Mucosa of gallbladder (tissue), 1 donor: ENCODE results near the gene TBRG1. TPM values are rescaled to one million over a fixed set of nuclear protein-coding genes. Genes with fewer than 3 reads are reported as not detected.

Experiments
- DNase-seq: peaks from one replicate; pipeline ENCODE4 v3.0.0-alpha.2; 2020; ENCODE audit warnings: low spot score
- total RNA-seq: library from RNA; stranded (reverse); gene quantifications from one replicate; pipeline ENCODE4 v1.2.1, GENCODE V29; 2021
- donor health status: DM: no; HTN: no; CAD: no.

Gene TBRG1
- total RNA-seq, 1 donor from 2014 or later = 43.9 TPM

DNA sequence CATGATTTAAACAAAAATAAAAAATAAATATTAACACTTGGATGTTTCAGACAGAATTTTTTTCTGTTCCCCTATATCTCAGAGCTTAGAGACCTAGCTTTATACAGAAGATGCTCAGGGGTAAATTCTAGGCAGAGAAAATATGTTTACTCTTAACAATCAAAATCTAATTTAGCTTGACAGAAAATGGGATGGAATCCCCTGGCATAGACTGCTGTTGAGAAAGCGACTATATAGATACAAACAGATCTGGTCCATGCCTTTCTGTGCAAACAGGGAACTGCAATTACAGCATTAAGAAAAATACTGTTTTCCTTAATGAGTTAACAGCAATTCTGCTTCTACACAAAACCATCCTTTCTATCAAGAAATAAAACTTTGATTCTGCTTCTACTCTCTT is 36.3 kb downstream of the TBRG1 start:
- no peak for DNase-seq

DNA sequence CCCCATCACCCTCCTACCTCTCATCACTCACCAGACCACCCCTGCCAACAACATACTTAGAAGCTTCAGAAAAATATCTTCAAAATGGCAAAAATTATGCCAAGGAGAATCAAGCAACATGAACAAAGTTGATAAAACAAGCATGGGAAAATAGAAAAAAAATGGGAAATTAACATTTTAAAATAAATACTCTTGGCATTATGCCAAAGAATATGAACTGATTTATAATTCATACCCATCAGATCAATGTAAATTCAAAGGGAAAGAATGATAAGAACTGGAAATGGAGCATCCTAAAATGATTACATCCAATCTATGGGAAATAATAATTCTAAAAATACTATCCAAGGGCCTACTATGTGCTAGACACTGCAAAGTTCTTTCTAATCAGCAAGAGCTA is 38.9 kb downstream of the TBRG1 start:
- no peak for DNase-seq

DNA sequence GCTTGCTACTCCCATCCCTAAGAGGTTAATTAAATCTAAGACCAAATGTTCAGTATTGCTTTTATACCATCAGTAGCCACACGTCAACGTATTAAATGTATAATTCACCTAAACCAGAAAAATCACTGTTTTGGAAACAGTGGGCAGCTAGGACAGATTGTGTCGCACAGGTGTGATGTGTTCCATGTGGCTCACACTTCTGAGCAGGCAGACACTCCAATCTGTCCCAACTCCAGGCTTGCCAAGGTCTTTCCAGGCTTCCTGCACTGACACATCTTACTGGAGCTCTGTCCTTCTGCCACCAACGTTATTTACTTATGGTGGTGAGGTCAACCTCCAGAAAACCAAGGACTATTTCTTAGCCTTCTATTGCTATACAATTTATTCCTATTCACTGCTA is 39.4 kb downstream of the TBRG1 start:
- no peak for DNase-seq

DNA sequence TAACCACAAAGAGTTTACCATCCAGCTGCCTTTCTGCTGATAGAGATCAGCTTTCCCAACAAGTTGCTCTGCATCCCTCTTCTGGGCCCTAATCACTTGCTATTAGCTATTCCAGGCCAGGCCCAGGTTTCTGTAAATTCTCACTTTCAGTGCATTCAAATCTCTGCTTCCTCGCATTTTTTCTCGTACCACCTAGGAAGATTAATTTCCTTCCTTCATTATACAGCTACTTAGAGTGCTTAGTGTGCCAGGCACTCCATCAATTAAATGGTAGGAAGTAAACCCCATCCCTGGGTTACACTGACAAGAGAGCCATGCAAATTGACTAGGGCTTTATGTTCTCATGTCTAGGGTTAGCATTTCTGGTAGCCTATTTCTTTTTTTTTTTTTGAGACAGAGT is 41.2 kb downstream of the TBRG1 start:
- DNase-seq = no peak

DNA sequence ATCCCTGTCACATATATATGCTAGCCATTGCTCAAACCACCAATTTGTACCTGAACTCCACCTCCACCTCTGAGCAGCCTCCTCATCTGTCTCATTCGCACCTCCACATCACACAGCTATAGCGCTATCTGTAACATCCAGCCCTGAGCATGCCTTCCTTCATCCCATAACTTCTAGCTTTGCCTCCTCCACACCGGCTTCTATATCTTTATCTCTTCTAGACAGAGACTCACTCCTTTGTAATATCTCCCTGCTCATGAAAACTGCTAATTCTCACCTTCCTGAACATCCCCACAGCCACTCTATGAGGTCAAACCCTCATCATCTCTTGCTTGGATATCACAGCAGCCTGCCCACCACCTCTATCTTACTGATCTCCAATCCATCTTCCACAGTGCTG is 44.9 kb downstream of the TBRG1 start:
- no peak for DNase-seq

DNA sequence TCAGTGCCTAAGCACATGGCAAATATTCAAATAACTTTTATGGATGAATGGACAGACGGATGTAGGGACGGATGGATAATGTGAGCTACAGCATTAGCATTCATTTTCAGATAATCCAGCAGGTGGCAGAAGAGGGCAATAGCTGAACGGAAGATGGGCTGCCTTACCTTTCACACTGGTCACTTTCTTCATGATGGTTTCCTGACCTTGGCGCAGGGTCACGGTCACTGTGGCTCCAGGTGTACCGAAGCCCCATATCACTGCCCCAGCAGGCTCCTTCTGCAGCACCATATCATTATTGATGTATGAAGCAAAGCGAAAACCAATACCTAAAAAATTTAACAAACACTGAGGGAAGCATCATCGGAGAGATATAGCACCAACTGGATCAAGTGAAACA is 46.5 kb downstream of the TBRG1 start:
- DNase-seq = peak; percentile 51

DNA sequence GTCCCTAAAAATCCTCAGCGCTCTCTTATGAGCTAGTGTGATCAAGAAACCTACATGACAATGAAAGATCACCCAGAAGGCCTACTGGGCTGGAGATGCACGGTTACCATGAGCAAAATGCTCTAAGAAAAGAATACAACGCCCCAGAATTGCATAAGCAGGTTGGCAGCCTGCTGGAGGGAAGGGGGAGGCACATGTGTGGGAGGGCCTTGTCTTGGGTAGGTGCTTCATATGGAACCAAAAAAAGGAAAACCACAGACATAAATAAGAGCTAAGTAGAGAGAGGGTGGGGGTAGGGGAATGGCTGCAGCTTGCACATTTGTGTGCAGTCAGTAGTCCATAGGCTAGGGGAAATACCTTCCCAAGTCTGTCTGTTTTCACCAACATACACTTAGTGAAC is 48.1 kb downstream of the TBRG1 start:
- no peak for DNase-seq

DNA sequence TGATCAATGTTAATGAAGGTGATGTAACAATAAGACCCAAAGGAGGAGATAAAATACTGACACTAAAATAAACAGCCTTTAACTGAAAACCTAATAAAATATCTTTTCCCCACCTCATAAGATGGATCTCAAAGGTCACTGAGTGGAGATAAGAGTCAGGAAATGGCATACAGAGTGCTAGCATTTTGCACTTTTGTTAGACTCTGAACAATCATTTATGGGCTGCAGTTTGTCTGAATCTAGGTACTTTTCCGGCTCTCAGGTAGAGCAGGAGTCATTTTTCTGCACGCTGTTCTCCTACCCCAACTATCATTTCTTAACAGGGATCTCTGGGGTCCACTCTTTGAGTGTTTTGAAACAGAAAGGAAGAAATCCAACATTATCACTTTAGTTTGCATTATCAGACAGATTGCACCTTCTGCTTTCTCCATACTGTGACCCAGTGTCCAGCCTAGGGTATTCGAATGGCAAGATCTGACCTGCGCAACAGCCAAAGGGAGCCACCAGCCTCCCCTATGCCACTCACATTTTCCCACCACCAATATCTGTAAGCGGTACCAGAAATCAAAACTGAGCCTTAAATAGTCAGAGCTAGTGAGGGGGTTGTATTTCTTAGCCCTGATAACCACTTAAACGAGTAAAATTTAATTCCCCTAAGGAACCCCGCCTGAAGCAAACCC is 50.0 kb downstream of the TBRG1 start:
- no peak for DNase-seq

DNA sequence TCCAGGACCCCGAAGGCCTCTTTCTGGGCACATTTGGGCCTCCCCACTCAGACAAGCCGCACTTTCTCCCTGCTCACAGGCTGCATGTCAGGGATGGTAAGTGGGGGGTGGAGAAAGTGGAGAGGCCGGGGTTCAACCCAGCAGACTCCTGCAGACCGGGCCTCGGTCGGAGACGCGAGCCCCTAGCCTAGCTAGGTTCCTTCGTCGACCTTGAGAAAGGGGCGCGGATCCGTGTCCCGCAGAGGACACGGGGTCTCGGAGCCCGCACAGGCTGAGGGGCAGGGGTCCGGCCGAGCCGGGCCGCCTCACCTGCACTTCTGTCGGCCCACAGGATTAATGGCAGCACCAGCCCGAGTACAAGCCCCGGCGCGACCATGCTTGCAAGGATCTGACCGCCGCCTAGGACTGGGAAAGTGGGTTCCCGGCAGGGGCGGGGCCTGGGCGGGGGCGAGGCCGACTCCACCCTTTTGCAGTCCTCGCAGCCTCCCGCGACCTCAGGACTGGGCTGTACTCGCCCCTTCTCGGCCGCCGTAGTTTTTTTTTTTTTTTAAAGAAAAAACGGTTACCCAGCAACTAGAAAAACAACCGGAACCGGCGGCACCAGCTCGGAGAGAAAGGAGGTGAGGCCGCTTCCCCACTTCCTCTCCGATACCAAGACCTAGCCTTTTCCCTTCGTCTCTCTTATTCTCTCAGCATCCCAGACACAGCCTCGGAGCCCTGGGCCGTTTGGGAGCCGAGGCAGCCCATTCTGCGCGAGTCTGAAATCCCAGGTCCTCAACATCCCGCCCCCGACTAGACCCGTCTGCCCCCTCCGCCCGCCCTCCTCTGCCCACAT is 50.9 kb downstream of the TBRG1 start, which contains the start of the genes SIAE and SPA17:
TSS of gene SIAE (minus strand) at position 407 of the 835 bp plus-strand sequence. CDS start at position 376, 31 bp downstream.
TSS of gene SPA17 (plus strand) at position 572 of the 835 bp plus-strand sequence. CDS start 1,361 bp downstream, outside the sequence.
- peak; percentile 90 for DNase-seq

DNA sequence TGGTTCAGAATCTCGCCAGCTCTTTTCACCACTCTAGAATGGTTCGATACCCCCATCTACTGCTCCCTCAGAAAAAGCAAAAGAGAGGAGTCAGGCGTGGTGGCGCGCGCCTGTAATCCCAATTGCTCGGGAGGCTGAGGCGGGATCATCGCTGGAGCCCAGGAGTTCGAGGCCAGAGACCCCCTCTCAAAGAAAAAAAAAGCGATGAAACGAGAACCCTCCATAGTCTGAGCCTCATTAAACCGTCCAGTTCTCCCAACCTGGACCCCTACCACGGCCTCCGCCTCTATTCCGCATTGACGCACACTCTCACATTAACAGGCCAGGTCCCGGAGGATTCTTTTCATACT is 51.5 kb downstream of the TBRG1 start:
- DNase-seq = no peak

DNA sequence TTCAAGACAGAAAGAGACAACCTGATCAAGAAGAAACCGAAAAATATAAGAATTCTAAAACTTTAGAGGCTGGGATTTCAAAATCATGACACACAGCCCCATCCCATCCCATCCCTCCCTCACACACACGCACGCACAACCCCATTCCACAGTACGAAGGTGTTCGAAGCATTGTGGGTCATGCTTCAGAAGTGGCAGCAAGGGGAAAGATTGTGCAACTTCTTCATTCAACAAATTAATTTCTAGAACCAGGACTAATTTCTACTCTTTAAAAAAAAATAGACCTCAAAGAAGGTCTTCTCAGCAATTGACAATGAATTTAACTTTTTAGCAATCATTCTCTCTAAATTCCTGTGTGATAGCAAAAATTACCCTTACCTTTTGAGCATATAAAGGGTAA is 51.9 kb downstream of the TBRG1 start:
- no peak for DNase-seq

DNA sequence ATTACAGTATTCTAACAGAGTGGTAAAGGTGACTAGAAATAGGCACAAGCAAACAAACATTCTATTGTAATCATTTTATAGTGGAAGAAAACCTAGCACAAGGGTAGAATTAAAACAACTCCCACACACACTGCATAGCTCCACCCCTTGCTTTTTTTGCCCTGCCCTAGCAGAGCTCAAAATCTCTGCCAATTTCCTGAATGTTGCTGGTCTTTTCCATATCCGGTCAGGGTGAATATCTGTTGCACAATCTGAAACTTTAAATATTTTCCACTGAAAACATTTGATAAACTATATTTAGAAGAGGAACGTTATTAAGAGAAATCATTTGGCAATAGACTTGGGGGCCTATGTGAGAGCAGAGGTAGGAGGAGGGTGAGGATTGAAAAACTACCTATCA is 53.7 kb downstream of the TBRG1 start:
- DNase-seq = no peak

DNA sequence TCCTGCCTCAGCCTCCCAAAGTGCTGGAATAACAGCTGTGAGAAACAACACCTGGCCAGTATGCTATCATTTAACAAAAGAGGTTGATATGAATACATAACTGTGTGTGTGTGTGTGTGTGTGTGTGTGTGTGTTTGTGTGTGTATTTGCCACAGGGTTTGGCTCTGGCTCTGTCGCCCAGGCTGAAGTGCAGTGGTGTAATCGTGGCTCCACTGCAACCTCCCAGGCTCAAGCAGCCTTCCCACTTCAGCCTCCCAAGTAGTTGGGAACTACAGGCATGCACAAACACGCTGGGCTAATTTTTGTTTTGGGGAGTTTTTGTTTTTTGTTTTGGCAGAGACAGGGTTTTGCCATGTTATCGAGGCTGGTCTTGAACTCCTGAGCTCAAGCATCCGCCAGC is 55.8 kb downstream of the TBRG1 start:
- DNase-seq = no peak

DNA sequence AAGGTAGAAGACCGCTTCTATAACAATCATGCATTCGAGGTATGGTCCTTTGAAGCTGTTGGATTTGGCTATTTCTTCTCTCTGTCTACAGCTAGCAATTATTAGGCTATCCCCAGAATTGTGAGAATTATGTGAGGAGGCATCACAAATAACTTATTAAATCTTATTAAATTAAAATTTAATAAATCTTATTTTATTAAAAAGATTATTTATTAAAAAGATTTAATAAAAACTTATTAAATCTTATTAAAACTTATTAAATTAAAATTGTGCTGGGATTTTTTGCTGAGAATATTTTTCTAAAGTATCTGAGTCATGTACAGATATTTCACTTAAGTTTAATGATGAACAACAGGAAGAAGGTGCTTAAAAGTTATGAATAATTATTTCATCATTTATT is 58.8 kb downstream of the TBRG1 start:
- DNase-seq = no peak

DNA sequence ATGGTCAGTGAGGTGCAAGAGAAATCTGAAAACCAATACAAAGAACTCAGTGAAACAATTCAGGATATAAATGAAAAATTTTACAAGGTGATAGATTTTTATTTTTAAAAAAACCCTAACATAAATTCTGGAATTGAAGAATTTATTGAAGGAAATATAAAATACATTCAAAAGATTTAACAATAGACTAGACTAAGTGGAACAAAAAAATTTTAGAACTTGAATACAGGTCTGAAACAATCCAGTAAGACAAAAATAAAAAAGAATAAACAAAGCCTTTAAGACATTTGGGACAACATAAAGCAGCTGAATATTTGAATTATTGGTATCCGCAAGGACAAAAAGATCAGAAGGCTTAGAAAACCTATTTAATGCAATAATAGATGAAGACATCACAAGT is 59.8 kb downstream of the TBRG1 start:
- no peak for DNase-seq

Other genes starting within 250 kb of the TBRG1 start
- gene OR8B2, start 238.4 kb upstream of the TBRG1 start, total RNA-seq = not detected
- not detected for gene OR8B3, start 223.8 kb upstream of the TBRG1 start, total RNA-seq
- not detected for gene OR8B4, start 198.0 kb upstream of the TBRG1 start, total RNA-seq
- gene OR8B8, start 177.2 kb upstream of the TBRG1 start, total RNA-seq = not detected
- gene OR8B12, start 79.2 kb upstream of the TBRG1 start, total RNA-seq = not detected
- not detected for gene OR8A1, start 52.9 kb upstream of the TBRG1 start, total RNA-seq
- gene PANX3, start 11.4 kb upstream of the TBRG1 start, total RNA-seq = not detected
- gene SIAE, start 50.9 kb downstream of the TBRG1 start, total RNA-seq = 33.1 TPM
- 6.4 TPM for gene SPA17, start 51.0 kb downstream of the TBRG1 start, total RNA-seq
- 6.1 TPM for gene NRGN, start 117.1 kb downstream of the TBRG1 start, total RNA-seq
- 24.3 TPM for gene VSIG2, start 129.4 kb downstream of the TBRG1 start, total RNA-seq
- gene ESAM, start 139.4 kb downstream of the TBRG1 start, total RNA-seq = 22.0 TPM
- 12.1 TPM for gene MSANTD2, start 177.5 kb downstream of the TBRG1 start, total RNA-seq
- 12.9 TPM for gene ROBO3, start 242.6 kb downstream of the TBRG1 start, total RNA-seq